K562 (cell line): ENCODE results near the gene PICK1. TPM values are rescaled to one million over a fixed set of nuclear protein-coding genes. Genes with fewer than 3 reads are reported as not detected.

Experiments
- polyA plus RNA-seq, 8 experiments: library from polyadenylated mRNA; depleted of rRNA in 4 of 8; stranded (reverse) in 5 of 8; unstranded in 3 of 8; fragments of >200 nt; fragmentation: Nextera tagmentation in 2 of 8; fragmentation: Illumina TruSeq in 1 of 8; extraction: Ambion mirVana in 2 of 8; extraction: Trizol in 1 of 8; gene quantifications; 2 replicates each; pipeline versions ENCODE4 v1.2.1 to v1.2.3, GENCODE V29; 2011 to 2014; ENCODE audit warnings: inconsistent platforms in 1 of 8, missing spikeins in 1 of 8
- total RNA-seq, 7 experiments: library from RNA; depleted of rRNA in 6 of 7; stranded (reverse); fragments of >200 nt in 6 of 7; fragmentation: Illumina TruSeq in 2 of 7; extraction: Trizol in 2 of 7; gene quantifications; 2 replicates each; pipeline versions ENCODE4 v1.2.1 to v1.2.3, GENCODE V29; 2011 to 2021; ENCODE audit warnings: low replicate concordance in 1 of 7
- TF ChIP-seq, protein P1 (sequence below), 2 experiments: fragments of 450-650 bp; IDR thresholded peaks; 2 replicates each; pipeline ENCODE4 v1.6.1; 2016; ENCODE audit warnings: mild to moderate bottlenecking in 2 of 2, borderline replicate concordance in 1 of 2, low read depth in 1 of 2, moderate library complexity in 1 of 2

PICK1 gene
- total and polyA plus RNA-seq, 9 of the 15 experiments (the other 6 are each of a cell fraction or from before 2014, with no cell fraction given): 0.06 to 11.0 (median 7.9) TPM; not detected in 1

DNA sequence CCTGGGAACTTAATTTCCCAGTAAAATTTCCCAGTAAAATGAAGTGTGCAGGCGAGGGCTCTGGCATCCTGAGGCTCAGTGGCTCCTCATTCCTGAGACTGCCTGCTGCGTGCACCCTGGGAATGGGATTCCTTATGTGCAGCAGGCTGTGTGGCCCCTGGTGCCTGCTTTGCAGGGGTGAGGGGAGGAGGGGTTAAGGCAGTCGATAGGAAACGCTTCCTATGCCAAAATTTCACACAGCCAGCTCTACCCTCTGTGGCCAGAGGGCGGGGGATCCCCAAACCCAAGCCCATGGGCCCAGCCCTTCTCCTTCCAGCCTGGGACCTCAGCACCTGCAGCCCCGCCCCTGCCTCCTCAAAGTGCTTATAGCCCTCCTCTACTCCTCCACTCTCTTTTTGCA, 65.4 kb downstream of the PICK1 start (continued):
- TF ChIP-seq, protein P1, sequence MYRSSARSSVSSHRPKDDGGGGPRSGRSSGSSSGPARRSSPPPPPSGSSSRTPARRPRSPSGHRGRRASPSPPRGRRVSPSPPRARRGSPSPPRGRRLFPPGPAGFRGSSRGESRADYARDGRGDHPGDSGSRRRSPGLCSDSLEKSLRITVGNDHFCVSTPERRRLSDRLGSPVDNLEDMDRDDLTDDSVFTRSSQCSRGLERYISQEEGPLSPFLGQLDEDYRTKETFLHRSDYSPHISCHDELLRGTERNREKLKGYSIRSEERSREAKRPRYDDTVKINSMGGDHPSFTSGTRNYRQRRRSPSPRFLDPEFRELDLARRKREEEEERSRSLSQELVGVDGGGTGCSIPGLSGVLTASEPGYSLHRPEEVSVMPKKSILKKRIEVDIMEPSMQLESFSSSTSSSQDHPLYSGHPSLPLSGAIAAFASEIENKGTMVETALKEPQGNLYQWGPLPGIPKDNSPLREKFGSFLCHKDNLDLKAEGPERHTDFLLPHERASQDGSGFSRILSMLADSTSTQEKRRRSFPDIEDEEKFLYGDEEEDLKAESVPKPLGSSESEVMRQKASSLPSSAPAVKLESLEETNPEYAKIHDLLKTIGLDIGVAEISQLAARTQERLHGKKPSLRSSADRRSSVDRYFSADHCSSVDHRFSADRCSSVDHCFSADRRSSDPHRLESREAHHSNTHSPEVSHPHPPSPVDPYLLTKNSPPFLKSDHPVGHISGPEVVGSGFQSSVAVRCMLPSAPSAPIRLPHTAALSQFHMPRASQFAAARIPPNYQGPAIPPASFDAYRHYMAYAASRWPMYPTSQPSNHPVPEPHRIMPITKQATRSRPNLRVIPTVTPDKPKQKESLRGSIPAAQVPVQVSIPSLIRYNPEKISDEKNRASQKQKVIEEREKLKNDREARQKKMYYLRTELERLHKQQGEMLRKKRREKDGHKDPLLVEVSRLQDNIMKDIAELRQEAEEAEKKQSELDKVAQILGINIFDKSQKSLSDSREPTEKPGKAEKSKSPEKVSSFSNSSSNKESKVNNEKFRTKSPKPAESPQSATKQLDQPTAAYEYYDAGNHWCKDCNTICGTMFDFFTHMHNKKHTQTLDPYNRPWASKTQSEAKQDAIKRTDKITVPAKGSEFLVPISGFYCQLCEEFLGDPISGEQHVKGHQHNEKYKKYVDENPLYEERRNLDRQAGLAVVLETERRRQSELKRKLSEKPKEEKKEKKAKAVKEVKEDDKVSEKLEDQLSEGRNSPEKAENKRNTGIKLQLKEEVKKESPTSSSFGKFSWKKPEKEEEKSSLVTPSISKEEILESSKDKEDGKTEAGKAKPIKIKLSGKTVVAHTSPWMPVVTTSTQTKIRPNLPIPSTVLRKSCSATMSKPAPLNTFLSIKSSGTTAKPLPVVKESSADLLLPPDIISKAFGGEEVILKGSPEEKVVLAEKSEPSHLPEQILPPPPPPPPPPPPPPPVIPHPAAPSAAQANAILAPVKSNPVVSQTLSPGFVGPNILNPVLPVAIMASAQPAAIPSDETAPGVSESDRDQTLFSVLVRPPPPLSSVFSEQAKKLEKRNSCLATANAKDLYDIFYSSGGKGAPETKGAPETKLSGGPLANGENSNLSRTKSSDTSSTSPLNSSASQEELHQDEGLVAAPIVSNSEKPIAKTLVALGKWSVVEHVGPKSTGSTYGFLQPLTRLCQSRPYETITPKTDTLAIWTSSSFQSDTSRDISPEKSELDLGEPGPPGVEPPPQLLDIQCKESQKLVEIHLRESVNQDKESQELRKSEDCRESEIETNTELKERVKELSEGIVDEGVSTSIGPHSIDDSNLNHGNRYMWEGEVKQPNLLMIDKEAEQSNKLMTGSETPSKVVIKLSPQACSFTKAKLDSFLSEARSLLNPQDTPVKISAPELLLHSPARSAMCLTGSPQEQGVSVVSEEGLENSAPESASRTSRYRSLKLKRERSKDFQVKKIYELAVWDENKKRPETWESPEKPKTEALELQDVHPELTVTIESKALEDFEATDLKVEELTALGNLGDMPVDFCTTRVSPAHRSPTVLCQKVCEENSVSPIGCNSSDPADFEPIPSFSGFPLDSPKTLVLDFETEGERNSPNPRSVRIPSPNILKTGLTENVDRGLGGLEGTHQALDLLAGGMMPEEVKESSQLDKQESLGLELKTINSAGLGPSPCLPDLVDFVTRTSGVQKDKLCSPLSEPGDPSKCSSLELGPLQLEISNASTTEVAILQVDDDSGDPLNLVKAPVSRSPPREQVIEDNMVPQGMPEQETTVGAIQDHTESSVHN (IDR thresholded peaks at IDR 0.05; ENCODE audit: borderline replicate concordance in 1 of 2, low read depth in 1 of 2): no peak
